Measurements from ENCODE around the gene PLXDC1.

- TF ChIP-seq CTCF (conservative IDR thresholded peaks at IDR 0.05; ENCODE audit: low read depth, low read length), result no peak
- no peak for TF ChIP-seq EZH2 (IDR thresholded peaks at IDR 0.05; ENCODE audit: borderline replicate concordance, low read depth, low read length, poor library complexity, severe bottlenecking)
Measured at GRCh38 chr17:39090400-39090799, 61.0 kb downstream of the PLXDC1 start.

All from A673 (cell line).